ENCODE data around the gene C9orf50. TPM values are rescaled to one million over a fixed set of nuclear protein-coding genes. Genes with fewer than 3 reads are reported as not detected.
"Not testable (repeated sequence)": the region's sequence is repeated elsewhere in the genome, so short reads cannot be mapped to it uniquely, and the experiment has no call there.

Gene C9orf50
- total RNA-seq, 1 experiment from 2014 or later, result not detected

DNA sequence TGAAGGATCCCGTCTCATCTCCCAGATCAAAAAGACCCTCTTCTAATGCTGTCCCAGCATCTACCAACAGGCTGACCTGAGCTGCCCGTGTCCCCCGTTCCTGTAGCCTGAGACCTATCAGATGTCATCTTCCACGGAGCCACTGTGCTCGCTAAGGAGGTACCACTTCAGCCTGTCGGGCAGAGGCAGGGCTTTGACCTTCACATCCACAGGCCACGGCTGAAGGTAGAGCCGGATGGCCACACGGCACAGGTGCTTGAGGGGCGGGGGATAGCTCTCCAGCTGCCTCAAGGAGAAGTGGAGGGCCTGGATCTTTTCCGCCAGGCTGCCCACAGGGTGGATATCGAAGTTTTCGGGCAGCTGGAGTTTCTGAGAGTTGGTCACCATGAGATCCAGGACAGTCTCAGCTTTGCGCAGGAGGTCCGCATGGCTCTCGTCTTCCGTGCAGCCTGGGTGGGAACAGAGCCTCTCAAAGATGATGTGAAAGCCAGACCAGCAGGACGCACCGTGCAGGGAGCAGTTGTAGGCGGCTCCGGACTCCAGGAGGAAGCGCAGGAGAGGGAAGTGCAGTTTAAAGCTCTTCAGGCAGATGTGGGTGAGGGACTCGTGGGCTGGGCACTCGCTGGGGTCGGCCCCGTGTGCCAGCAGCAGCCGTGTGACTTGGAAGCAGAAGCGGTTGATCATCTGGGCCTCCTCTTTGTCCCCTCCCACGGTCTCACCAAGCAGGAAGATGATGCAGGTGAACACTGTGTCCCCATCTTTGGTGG is 17.0 kb upstream of the C9orf50 start:
- TF ChIP-seq, protein P1, sequence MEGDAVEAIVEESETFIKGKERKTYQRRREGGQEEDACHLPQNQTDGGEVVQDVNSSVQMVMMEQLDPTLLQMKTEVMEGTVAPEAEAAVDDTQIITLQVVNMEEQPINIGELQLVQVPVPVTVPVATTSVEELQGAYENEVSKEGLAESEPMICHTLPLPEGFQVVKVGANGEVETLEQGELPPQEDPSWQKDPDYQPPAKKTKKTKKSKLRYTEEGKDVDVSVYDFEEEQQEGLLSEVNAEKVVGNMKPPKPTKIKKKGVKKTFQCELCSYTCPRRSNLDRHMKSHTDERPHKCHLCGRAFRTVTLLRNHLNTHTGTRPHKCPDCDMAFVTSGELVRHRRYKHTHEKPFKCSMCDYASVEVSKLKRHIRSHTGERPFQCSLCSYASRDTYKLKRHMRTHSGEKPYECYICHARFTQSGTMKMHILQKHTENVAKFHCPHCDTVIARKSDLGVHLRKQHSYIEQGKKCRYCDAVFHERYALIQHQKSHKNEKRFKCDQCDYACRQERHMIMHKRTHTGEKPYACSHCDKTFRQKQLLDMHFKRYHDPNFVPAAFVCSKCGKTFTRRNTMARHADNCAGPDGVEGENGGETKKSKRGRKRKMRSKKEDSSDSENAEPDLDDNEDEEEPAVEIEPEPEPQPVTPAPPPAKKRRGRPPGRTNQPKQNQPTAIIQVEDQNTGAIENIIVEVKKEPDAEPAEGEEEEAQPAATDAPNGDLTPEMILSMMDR (IDR thresholded peaks at IDR 0.05; ENCODE audit: insufficient read depth in 1 of 2, low read depth in 1 of 2, low read length in 1 of 2, severe bottlenecking in 1 of 2, unreplicated experiment in 1 of 2), result no peak
- intact Hi-C loops (cut with micrococcal nuclease; ENCODE audit: unreplicated experiment), result no loop called here
- DNase-seq, result no peak
- Mint-ChIP-seq H3K4me1 (ENCODE audit: low read depth, unreplicated experiment) (peaks cover 6% of the 10 kb centered on the region), H3K4me3 (ENCODE audit: unreplicated experiment) (no peak overlapping the region), H3K27ac (ENCODE audit: unreplicated experiment) (peak overlapping the region; percentile 12), H3K36me3 (ENCODE audit: insufficient read depth, unreplicated experiment) (peaks cover 78% of the 10 kb centered on the region), H3K27me3 (ENCODE audit: insufficient read depth, unreplicated experiment) (no peaks in the 10 kb centered on the region), H3K9me3 (ENCODE audit: unreplicated experiment) (no peaks in the 10 kb centered on the region)
- Histone ChIP-seq H3K9me3 (no peaks in the 10 kb centered on the region), H3K4me1 (peaks cover 3% of the 10 kb centered on the region; the same call in 1 of the 2 replicates), H3K27me3 (replicated peaks; ENCODE audit: control insufficient read depth, insufficient read depth, low read length) (no peaks in the 10 kb centered on the region), H3K4me3 (ENCODE audit: low read depth, low read length) (no peak overlapping the region), H3K36me3 (ENCODE audit: control insufficient read depth, insufficient read depth, low read length) (no peaks in the 10 kb centered on the region; the same call in none of the 2 replicates)
- POLR2A ChIA-PET, result interaction anchor here (0.5 kb wide), 1 partner anchor 224 kb away, joined by 4 read pairs; no protein-coding TSS in a partner anchor
- TSS peak; percentile 1 for BruUV-seq (replicated peaks)
- CTCF ChIA-PET, result interaction anchor here (0.6 to 1.2 kb wide), 2 partner anchors 12 to 27 kb away, joined by 3 to 4 read pairs; partner anchors contain the start of gene NTMT1

DNA sequence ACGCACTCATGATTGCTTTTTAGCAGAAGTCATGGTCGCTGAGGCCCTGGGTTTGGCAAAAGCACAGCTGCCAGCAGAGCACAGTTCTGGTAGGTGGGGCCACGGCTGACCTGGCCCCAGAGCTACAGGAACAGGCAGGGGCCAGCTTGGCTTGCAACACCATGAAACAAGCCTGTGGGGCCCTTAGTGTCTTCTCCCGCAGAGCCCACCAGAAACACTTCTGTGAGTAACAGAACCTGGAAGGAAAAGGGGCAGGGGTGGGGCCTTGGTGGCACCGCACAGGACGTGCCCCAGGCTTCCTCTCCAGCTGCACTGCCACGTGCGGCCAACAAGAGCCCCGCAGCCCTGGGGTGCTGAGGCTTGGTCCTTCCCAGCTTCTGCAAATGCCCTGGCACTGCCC is 16.2 kb upstream of the C9orf50 start:
- peaks cover 80% of the 10 kb centered on the region for H3K36me3 Mint-ChIP-seq (ENCODE audit: insufficient read depth, unreplicated experiment)
- H3K4me3 Mint-ChIP-seq (ENCODE audit: unreplicated experiment), result no peak overlapping the region
- Histone ChIP-seq H3K4me1 (peaks cover 3% of the 10 kb centered on the region; the same call in 1 of the 2 replicates), H3K27me3 (replicated peaks; ENCODE audit: control insufficient read depth, insufficient read depth, low read length) (no peaks in the 10 kb centered on the region), H3K4me3 (ENCODE audit: low read depth, low read length) (no peak overlapping the region), H3K9me3 (no peaks in the 10 kb centered on the region), H3K36me3 (ENCODE audit: control insufficient read depth, insufficient read depth, low read length) (peaks cover 2% of the 10 kb centered on the region)
- DNase-seq, result no peak
- TF ChIP-seq, protein P1 (IDR thresholded peaks at IDR 0.05; ENCODE audit: insufficient read depth in 1 of 2, low read depth in 1 of 2, low read length in 1 of 2, severe bottlenecking in 1 of 2, unreplicated experiment in 1 of 2), result no peak
- ChIA-PET POLR2A (no interaction called here), CTCF (no interaction called here)
- intact Hi-C loops (cut with micrococcal nuclease; ENCODE audit: unreplicated experiment), result no loop called here
- BruUV-seq (replicated peaks), result no TSS peak
- H3K27ac Mint-ChIP-seq (ENCODE audit: unreplicated experiment), result no peak overlapping the region
- peaks cover 6% of the 10 kb centered on the region for H3K4me1 Mint-ChIP-seq (ENCODE audit: low read depth, unreplicated experiment)
- no peaks in the 10 kb centered on the region for H3K27me3 Mint-ChIP-seq (ENCODE audit: insufficient read depth, unreplicated experiment)
- no peaks in the 10 kb centered on the region for H3K9me3 Mint-ChIP-seq (ENCODE audit: unreplicated experiment)

DNA sequence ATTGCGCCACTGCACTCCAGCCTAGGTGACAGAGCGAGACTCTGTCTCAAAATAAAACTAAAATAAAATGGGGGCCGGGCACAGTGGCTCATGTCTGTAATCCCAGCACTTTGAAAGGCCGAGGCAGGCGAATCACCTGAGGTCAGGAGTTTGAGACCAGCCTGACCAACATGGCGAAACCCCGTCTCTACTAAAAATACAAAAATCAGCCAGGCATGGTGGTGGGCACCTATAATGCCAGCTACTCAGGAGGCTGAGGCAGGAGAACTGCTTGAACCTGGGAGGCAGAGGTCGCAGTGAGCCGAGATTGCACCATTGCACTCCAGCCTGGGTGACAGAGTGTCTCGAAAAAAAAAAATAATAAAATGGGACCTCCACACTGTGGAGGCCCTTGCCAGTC is 15.4 kb upstream of the C9orf50 start:
- H3K36me3 Mint-ChIP-seq (ENCODE audit: insufficient read depth, unreplicated experiment), result peaks cover 79% of the 10 kb centered on the region
- H3K27me3 Mint-ChIP-seq (ENCODE audit: insufficient read depth, unreplicated experiment); H3K4me3 Mint-ChIP-seq (ENCODE audit: unreplicated experiment); H3K4me1 Mint-ChIP-seq (ENCODE audit: low read depth, unreplicated experiment); H3K4me1 ChIP-seq; intact Hi-C loops (cut with micrococcal nuclease; ENCODE audit: unreplicated experiment); H3K9me3 ChIP-seq; H3K27ac Mint-ChIP-seq (ENCODE audit: unreplicated experiment); H3K36me3 ChIP-seq (ENCODE audit: control insufficient read depth, insufficient read depth, low read length); H3K27me3 ChIP-seq (replicated peaks; ENCODE audit: control insufficient read depth, insufficient read depth, low read length); CTCF ChIA-PET; POLR2A ChIA-PET; H3K4me3 ChIP-seq (ENCODE audit: low read depth, low read length); BruUV-seq (replicated peaks); H3K9me3 Mint-ChIP-seq (ENCODE audit: unreplicated experiment); DNase-seq: not testable (repeated sequence)
